Endothelial cell of umbilical vein (primary cell): ENCODE measurements around the gene RAB3D. TPM values are rescaled to one million over a fixed set of nuclear protein-coding genes. Genes with fewer than 3 reads are reported as not detected.

Source experiments
- BruUV-seq: library from RNA; stranded (reverse); fragments of 400-500 nt; replicated peaks from 2 replicates; lab custom pipeline; 2021; lab: Mats Ljungman, UMichigan
- CTCF ChIA-PET: fragments of 300-600, 350-600 bp; sonication (Branson Sonifier 250); formaldehyde crosslinking; loops from one replicate; lab custom pipeline; 2021; ENCODE audit warnings: antibody characterized with exemption, inconsistent platforms; lab: Charles Lee
- POLR2A ChIA-PET: fragments of 300-600, 350-600 bp; sonication (Branson Sonifier 250); formaldehyde crosslinking; loops from one replicate; lab custom pipeline; 2021; ENCODE audit warnings: antibody characterized with exemption, inconsistent platforms; lab: Charles Lee
- DNase-seq: peaks from one replicate; pipeline ENCODE4 v3.0.0-alpha.2; 2011; ENCODE audit warnings: low read depth, low spot score
- FAIRE-seq: peaks from 2 replicates; lab custom pipeline; 2011; peaks lifted over from hg19 to GRCh38; lab: Jason Lieb, UNC
- H2AFZ ChIP-seq: 2 replicates; pipeline ENCODE4 v1.6.0; 2012; ENCODE audit warnings: low read depth, low read length, control low read depth, inconsistent platforms
- H3K27ac ChIP-seq: 2 replicates; pipeline ENCODE4 v1.5.1; 2011; ENCODE audit warnings: low read depth, mild to moderate bottlenecking, control low read depth, low read length, moderate library complexity; ENCODE audit not compliant: insufficient read depth
- H3K27me3 ChIP-seq, 2 experiments: 2 replicates each; pipeline versions ENCODE4 v1.6.0 to v1.6.1; 2011; ENCODE audit warnings: low read length in 2 of 2, mixed read lengths in 1 of 2; ENCODE audit not compliant: control insufficient read depth in 2 of 2, insufficient read depth in 2 of 2
- H3K36me3 ChIP-seq, 2 experiments: 2 replicates in 1 of 2; 3 replicates in 1 of 2; pipeline ENCODE4 v1.5.1; 2011; ENCODE audit warnings: low read length in 2 of 2, mild to moderate bottlenecking in 1 of 2, moderate library complexity in 1 of 2; ENCODE audit not compliant: control insufficient read depth in 2 of 2, insufficient read depth in 2 of 2; ENCODE audit errors: extremely low read depth in 1 of 2
- H3K4me1 ChIP-seq: 3 replicates; pipeline ENCODE4 v1.5.1; 2011; ENCODE audit warnings: mild to moderate bottlenecking, low read length; ENCODE audit not compliant: control insufficient read depth, insufficient read depth; ENCODE audit errors: extremely low read depth
- H3K4me2 ChIP-seq: 2 replicates; pipeline ENCODE4 v1.6.1; 2011; ENCODE audit warnings: low read length, control low read depth, mixed read lengths; ENCODE audit not compliant: insufficient read depth
- H3K4me3 ChIP-seq, 3 experiments: fragments of 200-600 bp in 1 of 3; sonication (generic), shearing (Covaris generic) in 1 of 3; replicated peaks in 1 of 3; 2 replicates each; pipeline ENCODE4 v1.5.1; 2011 to 2016; ENCODE audit warnings: control low read depth in 3 of 3, low read length in 3 of 3, mild to moderate bottlenecking in 2 of 3, inconsistent platforms in 1 of 3, low read depth in 1 of 3, moderate library complexity in 1 of 3; ENCODE audit not compliant: insufficient read depth in 1 of 3
- H3K79me2 ChIP-seq: 2 replicates; pipeline ENCODE4 v1.6.0; 2012; ENCODE audit warnings: low read length, inconsistent platforms; ENCODE audit not compliant: control insufficient read depth, insufficient read depth
- H3K9ac ChIP-seq: replicated peaks from 2 replicates; pipeline ENCODE3; 2011; ENCODE audit warnings: low read length, control low read depth; ENCODE audit not compliant: insufficient read depth; ENCODE audit errors: extremely low read depth
- H3K9me1 ChIP-seq: replicated peaks from 3 replicates; pipeline ENCODE4 v1.6.0; 2011; ENCODE audit warnings: mild to moderate bottlenecking, low read length; ENCODE audit not compliant: control insufficient read depth, insufficient read depth; ENCODE audit errors: extremely low read depth
- H3K9me3 ChIP-seq: replicated peaks from 2 replicates; pipeline ENCODE4 v1.5.1; 2012; ENCODE audit warnings: low read length, inconsistent platforms; ENCODE audit not compliant: control insufficient read depth, insufficient read depth
- H4K20me1 ChIP-seq: replicated peaks from 2 replicates; pipeline ENCODE3; 2011; ENCODE audit warnings: mild to moderate bottlenecking, low read length; ENCODE audit not compliant: control insufficient read depth, insufficient read depth; ENCODE audit errors: extremely low read depth
- EZH2 ChIP-seq: IDR thresholded peaks from 2 replicates; pipeline ENCODE4 v1.6.1; 2012; ENCODE audit warnings: borderline replicate concordance, low read depth, mild to moderate bottlenecking, moderate library complexity, low read length, inconsistent platforms; ENCODE audit not compliant: severe bottlenecking
- FOS ChIP-seq: IDR thresholded peaks from 2 replicates; pipeline ENCODE4 v1.6.1; 2011; ENCODE audit warnings: mild to moderate bottlenecking, low read length, moderate library complexity, borderline replicate concordance; ENCODE audit not compliant: insufficient read depth
- GATA2 ChIP-seq: IDR thresholded peaks from 2 replicates; pipeline ENCODE4 v1.7.0; 2011; ENCODE audit warnings: low read depth, mild to moderate bottlenecking, moderate library complexity, mixed read lengths, low read length; ENCODE audit not compliant: insufficient read length, insufficient read depth
- JUN ChIP-seq: IDR thresholded peaks from 2 replicates; pipeline ENCODE4 v1.6.1; 2011; ENCODE audit warnings: borderline replicate concordance, low read depth; ENCODE audit not compliant: insufficient read length, insufficient read depth
- MAX ChIP-seq: IDR thresholded peaks from 2 replicates; pipeline ENCODE4 v1.6.1; 2011; ENCODE audit not compliant: insufficient read depth, insufficient read length
- MYC ChIP-seq: IDR thresholded peaks from one replicate; pipeline ENCODE4 v1.6.1; 2011; ENCODE audit warnings: mild to moderate bottlenecking, low read depth, low read length
- POLR2A ChIP-seq: IDR thresholded peaks from 2 replicates; pipeline ENCODE4 v1.6.1; 2012; ENCODE audit warnings: low read depth, mild to moderate bottlenecking, control low read depth, low read length
- POLR2AphosphoS5 ChIP-seq: IDR thresholded peaks from 2 replicates; pipeline ENCODE4 v1.6.1; 2012; ENCODE audit warnings: low read depth, mild to moderate bottlenecking, control low read depth, low read length, moderate library complexity; ENCODE audit not compliant: insufficient read depth
- dilution Hi-C: fragments of 300-500 bp; cut with MboI; formaldehyde crosslinking; loops from one replicate; pipeline ENCODE4 v1.15.0; 2019; ENCODE audit warnings: low sequenced_read_pairs; ENCODE audit not compliant: extremely low pct_ligation_motif_present
- intact Hi-C: fragments of 100-400 bp; cut with micrococcal nuclease; formaldehyde crosslinking; loops from one replicate; pipeline ENCODE4 v1.10.0; 2022
- polyA plus RNA-seq, 4 experiments: library from polyadenylated mRNA; depleted of rRNA in 3 of 4; stranded (reverse) in 3 of 4; unstranded in 1 of 4; fragments of >200 nt; gene quantifications; 2 replicates each; pipeline versions ENCODE4 v1.2.1 to v1.2.3, GENCODE V29; 2011 to 2012; ENCODE audit warnings: missing spikeins in 1 of 4
- total RNA-seq: library from RNA; stranded (reverse); gene quantifications from 2 replicates; pipeline ENCODE4 v1.2.3, GENCODE V29; 2021
- TF ChIP-seq, protein P1 (sequence below), 2 donors: IDR thresholded peaks; 1 replicate in 1 of 2; 2 replicates in 1 of 2; pipeline ENCODE4 v1.5.1; 2011; ENCODE audit warnings: low read length in 2 of 2, mild to moderate bottlenecking in 2 of 2, moderate library complexity in 2 of 2, control low read depth in 1 of 2, inconsistent platforms in 1 of 2, low read depth in 1 of 2; ENCODE audit not compliant: insufficient read depth in 1 of 2; ENCODE audit errors: extremely low read depth in 1 of 2

RAB3D gene
- total and polyA plus RNA-seq, 2 donors (not counting 3 experiments of a cell fraction or from before 2014, with no cell fraction given) = 35.4 to 48.2 TPM

DNA sequence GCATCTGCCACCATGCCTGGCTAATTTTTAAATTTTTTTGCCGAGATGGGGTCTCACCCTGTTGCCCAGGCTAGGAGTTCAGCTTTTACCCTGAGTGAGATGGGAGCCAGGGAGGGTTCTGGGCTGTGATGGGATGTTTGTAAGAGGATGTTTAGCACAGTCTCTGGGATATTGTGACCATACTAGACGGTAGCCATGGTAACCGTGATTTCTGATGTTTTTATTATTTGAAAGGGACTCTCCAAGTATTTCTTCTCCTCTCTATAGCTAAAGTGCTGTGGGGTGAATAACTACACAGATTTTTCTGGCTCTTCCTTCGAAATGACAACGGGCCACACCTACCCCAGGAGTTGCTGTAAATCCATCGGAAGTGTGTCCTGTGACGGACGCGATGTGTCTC, 33.1 kb downstream of the RAB3D start:
- ChIA-PET CTCF (interaction anchor here (1.0 kb wide), 1 partner anchor 12 kb away, joined by 4 read pairs; no protein-coding TSS in a partner anchor), POLR2A (no interaction called here)
- dilution Hi-C loops = no loop called here
- H3K9me1 ChIP-seq = no peaks in the 10 kb centered on the region
- H3K9ac ChIP-seq = no peak overlapping the region
- FAIRE-seq = no peak
- DNase-seq = no peak
- no peak overlapping the region for H3K4me2 ChIP-seq
- no peak overlapping the region for H3K4me3 ChIP-seq
- intact Hi-C loops = no loop called here
- H3K36me3 ChIP-seq = no peaks in the 10 kb centered on the region
- no peak overlapping the region for H2AFZ ChIP-seq
- TF ChIP-seq MYC (no peak), GATA2 (no peak), FOS (no peak), POLR2AphosphoS5 (no peak), MAX (no peak), POLR2A (no peak), JUN (no peak), EZH2 (no peak)
- TF ChIP-seq, protein P1, sequence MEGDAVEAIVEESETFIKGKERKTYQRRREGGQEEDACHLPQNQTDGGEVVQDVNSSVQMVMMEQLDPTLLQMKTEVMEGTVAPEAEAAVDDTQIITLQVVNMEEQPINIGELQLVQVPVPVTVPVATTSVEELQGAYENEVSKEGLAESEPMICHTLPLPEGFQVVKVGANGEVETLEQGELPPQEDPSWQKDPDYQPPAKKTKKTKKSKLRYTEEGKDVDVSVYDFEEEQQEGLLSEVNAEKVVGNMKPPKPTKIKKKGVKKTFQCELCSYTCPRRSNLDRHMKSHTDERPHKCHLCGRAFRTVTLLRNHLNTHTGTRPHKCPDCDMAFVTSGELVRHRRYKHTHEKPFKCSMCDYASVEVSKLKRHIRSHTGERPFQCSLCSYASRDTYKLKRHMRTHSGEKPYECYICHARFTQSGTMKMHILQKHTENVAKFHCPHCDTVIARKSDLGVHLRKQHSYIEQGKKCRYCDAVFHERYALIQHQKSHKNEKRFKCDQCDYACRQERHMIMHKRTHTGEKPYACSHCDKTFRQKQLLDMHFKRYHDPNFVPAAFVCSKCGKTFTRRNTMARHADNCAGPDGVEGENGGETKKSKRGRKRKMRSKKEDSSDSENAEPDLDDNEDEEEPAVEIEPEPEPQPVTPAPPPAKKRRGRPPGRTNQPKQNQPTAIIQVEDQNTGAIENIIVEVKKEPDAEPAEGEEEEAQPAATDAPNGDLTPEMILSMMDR (IDR thresholded peaks at IDR 0.05; ENCODE audit: extremely low read depth in 1 of 2, insufficient read depth in 1 of 2, low read depth in 1 of 2, low read length in 2 of 2) = no peak
- no peaks in the 10 kb centered on the region for H3K27me3 ChIP-seq
- H3K9me3 ChIP-seq = no peaks in the 10 kb centered on the region
- no peaks in the 10 kb centered on the region for H3K79me2 ChIP-seq
- H4K20me1 ChIP-seq = no peaks in the 10 kb centered on the region
- no peaks in the 10 kb centered on the region for H3K4me1 ChIP-seq
- no peak overlapping the region for H3K27ac ChIP-seq
- no TSS peak for BruUV-seq
